Measurements from ENCODE around the gene SPOCK1. TPM values are rescaled to one million over a fixed set of nuclear protein-coding genes. Genes with fewer than 3 reads are reported as not detected.

SPOCK1 gene
- total RNA-seq, 1 experiment from 2014 or later, result 10.9 TPM

DNA sequence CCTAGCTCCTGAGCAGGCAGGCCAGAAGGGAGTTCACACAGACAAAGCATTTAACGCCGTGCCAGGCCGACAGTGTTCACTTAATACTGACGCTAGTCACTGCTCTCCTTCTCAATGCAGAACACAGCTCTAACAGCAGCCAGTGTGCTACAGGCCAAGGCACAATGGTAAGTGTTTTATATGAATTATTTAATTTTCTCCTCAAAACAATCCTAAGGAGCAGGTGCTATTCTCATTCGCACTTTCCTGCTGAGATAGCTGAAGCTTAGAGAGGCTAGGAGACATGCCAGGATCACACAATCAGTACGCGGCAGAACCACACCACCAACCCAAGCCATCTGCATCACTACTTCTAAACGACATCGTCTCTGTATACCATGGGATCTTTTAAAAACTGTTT, 170.7 kb downstream of the SPOCK1 start:
- Histone ChIP-seq H3K9me3 (ENCODE audit: control insufficient read depth, low read depth, low read length) (no peaks in the 10 kb centered on the region), H2AK5ac (ENCODE audit: insufficient read length, low read length) (no peak overlapping the region), H2BK120ac (ENCODE audit: low read depth, low read length, poor library complexity, severe bottlenecking) (no peak overlapping the region), H2BK20ac (ENCODE audit: low read depth, low read length, poor library complexity, severe bottlenecking) (no peak overlapping the region), H3K23me2 (ENCODE audit: insufficient read length, low read depth, low read length, poor library complexity, severe bottlenecking) (no peaks in the 10 kb centered on the region), H2BK15ac (ENCODE audit: low read depth, low read length) (no peak overlapping the region), H3K4me2 (ENCODE audit: insufficient read depth, insufficient read length, low read length) (no peak overlapping the region), H4K8ac (replicated peaks; ENCODE audit: insufficient read length, low read depth, low read length) (no peak overlapping the region), H3K14ac (ENCODE audit: insufficient read depth, low read length) (no peak overlapping the region), H3K56ac (ENCODE audit: insufficient read length, low read depth, low read length) (no peak overlapping the region), H2BK12ac (ENCODE audit: insufficient read length, low read depth, low read length) (no peak overlapping the region), H3K4ac (ENCODE audit: low read depth, low read length) (no peak overlapping the region), H3K18ac (ENCODE audit: insufficient read length, low read depth, low read length) (no peak overlapping the region), H4K5ac (ENCODE audit: insufficient read length, low read depth, low read length) (no peak overlapping the region), H3T11ph (ENCODE audit: low read length) (no peak overlapping the region), H3K9ac (ENCODE audit: extremely low read depth, insufficient read length, low read length) (no peak overlapping the region), H3K27ac (ENCODE audit: insufficient read length, low read depth, low read length) (no peak overlapping the region), H2BK5ac (ENCODE audit: insufficient read length, low read length) (no peak overlapping the region), H3K23ac (ENCODE audit: insufficient read length, low read depth, low read length) (no peak overlapping the region), H4K20me1 (ENCODE audit: control insufficient read depth, insufficient read depth, insufficient read length) (no peaks in the 10 kb centered on the region), H3K79me1 (ENCODE audit: insufficient read depth, low read depth, low read length, poor library complexity, severe bottlenecking) (no peaks in the 10 kb centered on the region), H4K91ac (ENCODE audit: insufficient read length, low read depth, low read length) (no peak overlapping the region), H3K27me3 (ENCODE audit: insufficient read depth, low read length) (no peaks in the 10 kb centered on the region), H2AFZ (ENCODE audit: low read length) (no peak overlapping the region), H3K79me2 (ENCODE audit: insufficient read depth, low read length) (no peaks in the 10 kb centered on the region), H3K4me1 (ENCODE audit: insufficient read depth, low read length) (0 out of 2 replicates have a peak, but pooled peaks cover 2% of the 10 kb centered on the region)
- no peaks in the 10 kb centered on the region for H3K9me3 Mint-ChIP-seq
- peaks cover 1% of the 10 kb centered on the region; the same call in 1 of the 2 replicates for H3K27me3 Mint-ChIP-seq (ENCODE audit: low read depth)
- TF ChIP-seq, protein P1, sequence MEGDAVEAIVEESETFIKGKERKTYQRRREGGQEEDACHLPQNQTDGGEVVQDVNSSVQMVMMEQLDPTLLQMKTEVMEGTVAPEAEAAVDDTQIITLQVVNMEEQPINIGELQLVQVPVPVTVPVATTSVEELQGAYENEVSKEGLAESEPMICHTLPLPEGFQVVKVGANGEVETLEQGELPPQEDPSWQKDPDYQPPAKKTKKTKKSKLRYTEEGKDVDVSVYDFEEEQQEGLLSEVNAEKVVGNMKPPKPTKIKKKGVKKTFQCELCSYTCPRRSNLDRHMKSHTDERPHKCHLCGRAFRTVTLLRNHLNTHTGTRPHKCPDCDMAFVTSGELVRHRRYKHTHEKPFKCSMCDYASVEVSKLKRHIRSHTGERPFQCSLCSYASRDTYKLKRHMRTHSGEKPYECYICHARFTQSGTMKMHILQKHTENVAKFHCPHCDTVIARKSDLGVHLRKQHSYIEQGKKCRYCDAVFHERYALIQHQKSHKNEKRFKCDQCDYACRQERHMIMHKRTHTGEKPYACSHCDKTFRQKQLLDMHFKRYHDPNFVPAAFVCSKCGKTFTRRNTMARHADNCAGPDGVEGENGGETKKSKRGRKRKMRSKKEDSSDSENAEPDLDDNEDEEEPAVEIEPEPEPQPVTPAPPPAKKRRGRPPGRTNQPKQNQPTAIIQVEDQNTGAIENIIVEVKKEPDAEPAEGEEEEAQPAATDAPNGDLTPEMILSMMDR (conservative IDR thresholded peaks at IDR 0.05), result no peak
- H3K4me3 Mint-ChIP-seq, result no peak overlapping the region
- H3K27ac Mint-ChIP-seq, result peak overlapping the region in 1 of 3 experiments; percentile 55; a peak in 1 of 7 replicates
- no peak for DNase-seq
- WGBS (ENCODE audit: extremely low coverage, insufficient read length, low lambda C conversion rate), result no CpG with 5 or more reads among the region's 9 CpGs
- H3K4me1 Mint-ChIP-seq, result peaks cover 9 to 11% of the 10 kb centered on the region in 2 experiments; a peak in 3 of 4 replicates
- no peaks in the 10 kb centered on the region for H3K36me3 Mint-ChIP-seq (ENCODE audit: insufficient read depth in 1 of 3, low read depth in 3 of 3)

All from H9 (cell line).